Mesangial cell (primary cell): ENCODE measurements around the gene ACHE. TPM values are rescaled to one million over a fixed set of nuclear protein-coding genes. Genes with fewer than 3 reads are reported as not detected.

ENCODE experiments used
- total RNA-seq: library from RNA; depleted of rRNA; stranded (reverse); fragments of >200 nt; gene quantifications from 2 replicates; pipeline ENCODE4 v1.2.3, GENCODE V29; 2015

ACHE gene
- under 0.01 and 0.51 TPM in 2 replicates for total RNA-seq

DNA sequence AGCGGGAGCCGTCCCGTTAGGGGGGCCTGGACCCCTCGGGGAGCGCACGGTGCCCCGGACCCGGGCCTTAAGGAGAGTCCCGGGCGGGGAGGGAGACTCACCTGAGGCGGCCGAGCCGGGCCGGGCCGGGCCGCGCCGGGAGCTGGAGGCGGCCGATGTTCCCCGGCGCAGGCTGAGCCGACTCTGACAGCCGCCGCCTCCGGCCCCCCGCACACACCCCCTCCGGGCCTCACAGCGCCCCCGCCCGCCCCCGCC lies at the start of gene ACHE:
Gene ACHE (minus strand): TSS at position 188 of the 255 bp plus-strand sequence. CDS start 1,656 bp downstream, outside the sequence.

GRCh38 chr7:100888988-100889750 lies 6.5 kb downstream of the ACHE start, which contains the start of gene UFSP1:
Gene UFSP1, minus strand, starts transcription at chr7:100889715. Its CDS starts 444 bp downstream, at chr7:100889271.

GRCh38 chr7:100874577-100875355 lies 20.9 kb downstream of the ACHE start, which contains the start of gene SRRT:
Gene SRRT, plus strand, starts transcription at chr7:100875103. Its CDS starts 488 bp downstream, at chr7:100875591.

DNA sequence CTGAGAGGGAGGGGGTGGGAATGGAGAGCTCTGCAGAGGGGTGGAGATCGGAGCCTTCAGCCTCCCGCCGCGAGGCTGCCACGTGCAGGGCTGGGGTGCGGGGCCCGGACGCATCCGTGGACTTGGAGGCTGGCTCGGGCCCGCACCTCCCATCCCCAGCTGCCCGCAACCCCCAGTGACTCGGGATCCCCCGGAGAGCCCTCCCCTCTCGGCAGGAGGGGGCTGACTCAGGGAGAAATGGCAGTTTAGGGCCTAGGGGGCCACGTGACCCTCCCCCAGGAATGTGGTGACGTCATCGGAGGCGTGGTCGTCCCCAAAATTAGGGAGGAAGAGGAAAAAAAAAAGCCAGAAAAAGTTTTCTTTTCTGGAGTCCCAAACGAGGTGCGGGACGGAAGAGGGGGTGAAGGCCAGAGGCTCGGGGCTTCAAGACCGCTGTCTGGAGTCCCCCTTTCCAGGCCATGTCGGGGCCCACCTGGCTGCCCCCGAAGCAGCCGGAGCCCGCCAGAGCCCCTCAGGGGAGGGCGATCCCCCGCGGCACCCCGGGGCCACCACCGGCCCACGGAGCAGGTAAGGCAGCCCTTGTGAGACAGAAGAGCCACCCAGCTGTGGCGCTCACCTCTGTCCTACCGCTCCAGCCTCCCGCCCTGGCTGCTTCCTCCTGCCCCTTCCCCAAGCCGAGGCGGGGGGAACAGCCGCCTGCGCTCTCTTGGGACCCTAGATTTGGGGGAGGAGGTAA lies 28.5 kb downstream of the ACHE start, which contains the start of gene TRIP6:
Gene TRIP6 (plus strand): TSS at position 348 of the 736 bp plus-strand sequence. CDS start 111 bp downstream, at position 459.

GRCh38 chr7:100852048-100852872 lies 43.4 kb downstream of the ACHE start, which contains the start of gene SLC12A9:
Gene SLC12A9, plus strand, starts transcription at chr7:100852713. Its CDS starts 1,485 bp downstream, at chr7:100854198.

Other genes with a start within 250 kb of the ACHE start
- gene ACTL6B, start 239.4 kb downstream of the ACHE start, total RNA-seq = not detected in 2 replicates
- 378 and 380 TPM in 2 replicates for gene GNB2, start 222.1 kb downstream of the ACHE start, total RNA-seq
- 9.0 and 15.1 TPM in 2 replicates for gene GIGYF1, start 201.6 kb downstream of the ACHE start, total RNA-seq
- gene POP7, start 189.8 kb downstream of the ACHE start, total RNA-seq = 44.2 and 109 TPM in 2 replicates
- not detected in 2 replicates for gene EPO, start 175.4 kb downstream of the ACHE start, total RNA-seq
- not detected in 2 replicates for gene ZAN, start 162.3 kb downstream of the ACHE start, total RNA-seq
- gene EPHB4, start 68.4 kb downstream of the ACHE start, total RNA-seq = 52.1 and 61.9 TPM in 2 replicates
- gene SLC12A9, start 43.2 kb downstream of the ACHE start, total RNA-seq = 24.4 and 26.5 TPM in 2 replicates
- gene TRIP6, start 28.5 kb downstream of the ACHE start, total RNA-seq = 74.3 and 84.3 TPM in 2 replicates
- gene SRRT, start 20.8 kb downstream of the ACHE start, total RNA-seq = 63.5 and 101 TPM in 2 replicates
- gene UFSP1, start 6.2 kb downstream of the ACHE start, total RNA-seq = 5.4 and 11.4 TPM in 2 replicates
- gene MUC3A, start 53.6 kb upstream of the ACHE start, total RNA-seq = not detected in 2 replicates
- gene MUC12, start 73.7 kb upstream of the ACHE start, total RNA-seq = 1.3 and 2.9 TPM in 2 replicates
- gene MUC17, start 124.2 kb upstream of the ACHE start, total RNA-seq = not detected in 2 replicates
- gene TRIM56, start 189.6 kb upstream of the ACHE start, total RNA-seq = 9.0 and 16.1 TPM in 2 replicates
- 564 and 3,220 TPM in 2 replicates for gene SERPINE1, start 231.2 kb upstream of the ACHE start, total RNA-seq